GM19023 (cell line): Measurements from ENCODE around the gene ECHDC1.

Experiments
- ATAC-seq: cut with Tn5 transposase; IDR thresholded peaks from one replicate; pipeline ENCODE4 v1.9.1; 2021; ENCODE audit warnings: mild to moderate bottlenecking, moderate library complexity; ENCODE audit not compliant: unreplicated experiment

The ECHDC1 gene

DNA sequence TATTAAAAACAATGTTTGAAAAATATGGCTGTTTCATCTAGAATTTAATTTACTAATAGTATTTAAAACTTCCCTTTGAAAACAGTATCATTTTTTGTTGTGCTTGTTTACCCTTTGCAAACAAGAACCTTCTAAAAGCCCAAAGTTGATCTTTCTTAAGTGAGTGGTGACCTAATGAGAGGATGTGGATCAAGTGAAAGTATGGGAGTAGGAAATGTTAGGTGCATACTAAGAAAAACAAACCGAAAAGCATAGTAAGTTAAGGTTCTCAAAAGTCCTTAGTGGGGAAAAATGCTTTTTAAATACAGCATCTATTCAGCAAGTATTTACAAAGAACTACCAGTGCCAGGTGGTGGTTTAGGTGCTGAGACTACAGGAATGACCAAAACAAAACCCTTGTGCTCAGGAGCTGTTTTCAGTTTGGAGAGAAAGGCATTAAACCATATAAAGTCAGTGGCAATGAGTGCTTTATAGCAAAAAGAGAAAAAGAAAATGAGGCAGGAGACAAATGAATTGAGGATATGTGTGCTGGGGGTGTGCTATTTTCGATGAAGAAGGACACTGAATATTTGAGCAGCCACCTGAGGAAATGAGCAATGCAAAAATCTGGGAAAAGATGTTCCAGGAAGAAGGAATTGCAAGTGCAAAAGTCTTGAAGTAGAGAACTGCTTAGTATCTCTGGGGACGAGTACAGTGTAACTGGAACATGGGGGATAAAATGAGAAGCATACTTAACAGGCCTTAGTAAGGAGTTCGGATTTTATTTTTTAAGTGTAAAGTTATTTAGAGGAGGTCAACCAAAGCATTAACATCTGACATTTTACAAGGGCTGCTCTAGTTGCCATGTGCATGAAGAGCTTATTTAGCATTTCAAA lies 52.8 kb downstream of the ECHDC1 start:
- ATAC-seq = peak; percentile 7

DNA sequence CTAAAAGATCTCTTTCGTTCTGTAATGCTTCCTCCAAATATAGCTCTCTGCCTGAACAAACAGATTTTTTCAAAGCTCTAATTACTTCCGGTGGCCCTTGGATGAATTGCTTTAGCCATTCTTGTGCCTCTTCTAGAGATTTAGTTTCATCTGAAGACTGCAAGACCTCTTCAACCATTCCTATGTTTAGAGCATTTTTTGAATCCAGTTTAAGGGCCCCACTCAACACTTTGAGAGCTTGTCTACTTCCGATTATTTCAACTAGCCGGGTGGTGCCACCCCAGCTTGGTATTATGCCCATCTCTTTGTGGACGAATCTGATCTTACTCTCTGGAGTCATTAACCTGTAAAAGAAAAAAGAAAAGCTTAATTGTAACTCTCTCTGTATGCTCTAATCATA lies 53.5 kb downstream of the ECHDC1 start:
- no peak for ATAC-seq

DNA sequence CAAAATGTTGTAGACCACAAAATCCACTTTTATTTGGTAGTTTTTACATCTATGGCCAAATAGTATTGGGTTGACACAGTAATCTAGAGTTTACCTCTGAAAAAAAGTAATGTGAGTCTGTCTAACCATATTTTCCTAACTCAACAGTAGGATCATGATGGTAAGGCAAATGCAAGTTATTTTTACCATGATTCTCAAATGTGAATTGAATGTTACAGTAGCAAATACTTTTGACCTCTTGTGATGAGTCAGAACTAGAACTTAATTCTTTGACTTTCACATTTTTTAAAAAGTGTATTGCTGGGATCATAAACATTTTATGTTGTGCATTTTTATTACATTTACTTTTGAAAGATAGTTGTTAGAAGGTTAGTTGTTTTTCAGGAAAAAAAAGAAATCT lies 54.7 kb downstream of the ECHDC1 start:
- no peak for ATAC-seq

DNA sequence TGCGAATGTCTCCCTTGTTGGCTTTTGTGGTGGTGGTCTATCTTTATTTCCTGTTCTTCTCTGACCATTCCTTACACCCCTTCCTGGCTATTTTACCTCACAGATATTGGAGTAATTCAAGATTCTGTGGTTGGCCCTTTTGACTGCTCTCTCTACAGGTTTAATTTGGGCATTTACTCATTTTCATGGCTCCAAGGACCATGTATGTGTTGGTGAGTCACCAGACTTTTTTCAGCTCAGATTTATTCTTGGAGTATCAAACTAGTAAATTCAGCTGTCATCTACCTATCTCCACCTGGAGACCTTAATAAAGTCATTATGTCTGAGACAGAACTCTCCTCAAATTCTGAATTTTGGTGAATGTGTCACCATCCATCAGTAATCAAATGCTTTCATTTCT lies 61.2 kb downstream of the ECHDC1 start:
- no peak for ATAC-seq

DNA sequence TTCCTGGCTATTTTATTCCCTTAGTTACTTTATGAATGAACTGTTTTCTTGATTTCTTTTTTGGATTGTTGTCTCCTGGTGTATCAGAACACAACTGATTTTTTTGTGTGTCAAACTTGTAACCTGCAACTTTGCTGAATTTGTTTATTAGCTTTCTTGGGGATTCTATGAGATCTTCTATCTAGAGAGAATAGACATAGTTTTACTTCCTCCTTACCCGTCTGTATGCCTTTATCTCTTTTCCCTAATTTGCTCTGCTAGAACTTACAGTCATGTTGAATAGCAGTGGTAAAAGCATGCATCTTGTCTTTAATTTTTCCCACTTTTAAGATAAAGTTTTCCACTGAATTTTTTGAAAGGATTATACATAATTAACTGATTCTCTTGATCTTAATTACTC lies 63.6 kb downstream of the ECHDC1 start:
- no peak for ATAC-seq

DNA sequence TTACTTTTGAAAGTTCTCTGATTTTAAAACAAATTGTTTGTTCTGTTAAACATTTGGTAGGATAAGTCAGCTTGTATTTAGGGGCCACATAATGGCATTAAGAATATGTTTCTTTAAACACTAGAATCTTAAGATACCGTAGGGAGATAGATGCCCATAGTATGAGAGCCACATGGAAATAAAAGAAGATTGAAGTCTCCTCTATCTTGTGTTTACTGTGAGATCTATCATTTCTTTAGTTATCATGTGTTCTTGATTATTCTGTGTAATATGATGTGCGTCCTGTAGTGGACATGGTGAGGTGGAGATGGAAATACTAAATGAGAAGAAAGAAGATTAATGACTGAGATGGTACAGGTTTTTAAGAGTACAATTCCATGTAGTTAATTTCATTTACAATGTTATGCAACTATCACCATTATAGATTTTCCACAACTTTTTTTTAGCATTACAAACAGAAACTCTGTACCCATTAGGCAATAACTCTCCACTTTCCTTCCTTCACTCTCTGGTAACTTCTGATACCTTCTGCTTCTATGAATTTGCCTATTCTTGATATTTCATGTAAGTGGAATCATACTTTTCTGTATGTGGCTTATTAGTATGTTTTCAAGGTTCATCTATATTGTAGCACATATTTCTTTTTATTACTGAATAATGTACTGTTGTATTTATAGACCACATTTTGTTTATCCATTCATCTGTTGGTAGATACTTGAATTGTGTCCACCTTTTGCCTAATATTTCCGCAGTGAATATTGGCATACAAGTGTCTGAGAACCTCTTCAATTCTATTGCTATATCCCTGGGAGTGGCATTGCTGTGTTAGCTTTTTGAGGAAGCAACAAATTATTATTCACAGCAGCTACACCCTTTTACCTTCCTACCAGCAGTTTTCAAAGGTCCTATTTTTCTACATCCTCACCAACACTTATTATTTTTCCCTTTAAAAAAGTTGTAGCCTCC lies 65.2 kb downstream of the ECHDC1 start:
- no peak for ATAC-seq

DNA sequence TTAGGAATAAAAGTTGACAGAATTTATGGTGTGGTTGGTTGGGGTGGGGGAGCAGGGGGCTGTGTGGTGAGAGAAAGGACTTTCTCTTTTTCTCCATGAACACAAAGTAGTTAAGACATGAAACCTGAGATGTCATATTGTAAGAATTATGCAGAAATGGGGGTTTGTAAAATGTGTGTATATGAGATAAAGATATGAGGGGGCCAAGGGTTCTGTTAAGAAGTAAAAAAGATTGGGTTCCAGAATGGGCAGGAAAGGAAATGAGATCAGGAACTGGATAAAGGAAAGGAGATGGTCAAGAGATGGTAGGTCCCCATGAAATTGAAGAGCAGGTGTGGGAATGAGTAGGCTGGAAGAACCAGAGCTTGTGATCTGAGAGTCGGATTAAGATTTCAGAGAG lies 67.1 kb downstream of the ECHDC1 start:
- no peak for ATAC-seq

DNA sequence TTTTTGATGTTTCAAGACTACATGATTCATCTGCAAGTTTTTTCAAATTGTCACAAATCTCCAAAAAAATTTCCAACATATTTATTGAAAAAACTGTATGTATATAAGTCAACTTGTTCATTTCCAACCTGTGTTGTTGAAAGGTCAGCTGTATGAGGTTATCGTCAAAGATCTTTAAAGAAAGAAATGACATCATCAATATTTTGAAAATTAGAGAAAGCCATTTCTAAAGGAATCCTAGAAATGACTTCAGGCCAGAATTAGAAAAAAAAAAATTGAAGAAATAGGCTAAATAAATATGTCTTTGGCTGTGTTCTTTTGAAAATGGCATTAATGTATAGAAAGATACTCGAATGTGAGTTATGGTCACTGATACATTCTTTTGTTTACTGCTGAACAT lies 69.9 kb downstream of the ECHDC1 start:
- no peak for ATAC-seq

DNA sequence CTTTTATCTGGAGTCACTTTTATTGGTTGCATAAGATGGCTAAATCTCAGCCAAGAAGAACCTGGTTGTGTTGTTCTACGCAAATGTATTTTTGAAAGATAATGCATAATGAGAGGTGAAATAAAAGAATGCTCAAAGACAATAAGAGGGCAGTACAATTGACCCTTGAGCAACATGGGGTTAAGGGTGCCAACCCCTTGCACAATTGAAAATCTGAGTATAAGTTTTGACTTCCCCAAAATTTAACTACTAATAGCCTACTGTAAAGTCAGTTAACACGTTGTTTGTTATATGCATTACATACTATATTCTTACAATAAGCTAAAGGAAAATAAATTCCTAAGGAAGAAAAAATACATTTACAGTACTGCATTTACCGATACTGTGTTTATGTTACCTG lies 70.8 kb downstream of the ECHDC1 start:
- no peak for ATAC-seq

DNA sequence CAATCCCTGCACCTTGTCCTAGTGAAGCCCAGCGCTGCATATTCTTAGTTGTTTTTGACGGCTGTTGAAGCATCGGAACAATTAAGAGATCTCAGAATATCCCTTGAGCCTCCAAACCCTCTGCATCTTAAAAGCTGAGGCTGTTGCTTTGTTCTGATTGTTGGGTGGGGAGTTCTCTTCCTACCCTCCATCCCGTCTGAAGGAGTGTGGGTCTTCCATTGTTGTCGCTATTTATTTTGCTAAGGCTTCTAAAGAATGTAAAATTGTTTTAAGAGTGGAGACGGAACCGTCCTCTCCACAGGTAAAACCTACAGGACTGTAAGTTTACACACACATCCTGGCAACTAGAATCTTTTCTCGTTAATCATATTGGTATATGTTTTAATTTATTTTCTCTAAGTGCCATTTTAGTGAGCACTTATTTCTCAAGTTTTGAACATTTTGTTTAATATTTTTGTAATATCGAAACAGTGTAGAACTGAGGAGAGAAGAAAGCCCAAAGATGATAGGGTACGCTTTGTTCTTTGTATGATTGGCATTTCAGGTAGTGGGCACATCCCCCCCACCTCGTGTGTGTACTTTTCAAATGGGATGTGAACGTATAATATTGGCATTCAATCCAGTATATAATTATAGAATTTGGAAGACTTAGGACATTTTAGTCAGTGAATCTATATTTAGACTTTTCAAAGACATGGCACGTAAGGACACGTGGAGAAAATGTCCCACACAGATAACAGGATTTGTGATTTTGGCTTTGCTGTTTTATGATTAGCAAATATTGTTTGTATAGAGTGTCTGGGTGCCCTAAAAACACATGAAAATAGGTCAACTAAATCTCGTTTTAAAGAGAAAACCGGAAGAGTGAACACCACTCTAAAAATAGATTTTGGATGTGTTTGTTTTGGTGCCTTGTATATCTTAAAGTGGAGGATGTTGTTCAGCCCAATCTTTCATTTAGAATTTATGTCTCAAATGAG lies 75.5 kb downstream of the ECHDC1 start:
- peak; percentile 2 for ATAC-seq

DNA sequence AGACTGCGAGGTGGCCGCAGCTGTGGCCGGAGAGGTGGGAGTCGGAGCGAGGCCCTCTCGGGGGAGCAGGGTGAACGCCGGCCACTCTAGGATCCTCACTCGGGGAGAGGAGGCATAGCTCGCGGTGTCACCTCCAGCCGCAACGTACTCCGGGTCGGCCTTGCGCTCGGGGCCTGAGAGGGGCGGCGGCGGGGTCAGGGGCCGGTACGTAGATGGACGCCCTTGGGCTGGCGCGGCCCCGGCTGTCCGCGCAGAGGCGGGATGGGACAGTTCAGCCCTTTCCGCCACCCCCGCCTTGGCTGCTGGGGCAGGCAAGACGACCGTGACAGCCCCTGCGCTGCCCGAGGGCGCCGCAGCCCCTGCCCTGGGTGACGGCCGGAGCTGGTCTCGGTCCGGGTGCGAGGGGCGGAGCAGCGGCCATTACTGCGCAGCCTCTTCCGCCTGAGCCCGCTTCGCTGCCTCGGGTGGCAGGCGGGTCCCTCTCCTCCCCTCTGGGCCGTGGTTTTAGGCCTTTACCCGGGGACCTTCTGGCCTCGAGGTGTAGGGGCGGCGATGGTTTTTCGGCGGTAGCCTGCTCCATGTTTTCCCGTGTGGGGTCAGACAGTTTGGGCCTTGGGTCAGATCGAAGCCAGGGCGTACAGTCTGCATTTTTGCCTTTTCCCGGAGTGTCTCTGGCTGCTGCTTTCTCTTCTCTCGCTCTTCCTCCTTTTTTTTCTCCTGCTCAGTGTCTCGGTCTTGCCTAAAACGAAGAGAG lies 76.3 kb downstream of the ECHDC1 start:
- ATAC-seq = peak; percentile 82

DNA sequence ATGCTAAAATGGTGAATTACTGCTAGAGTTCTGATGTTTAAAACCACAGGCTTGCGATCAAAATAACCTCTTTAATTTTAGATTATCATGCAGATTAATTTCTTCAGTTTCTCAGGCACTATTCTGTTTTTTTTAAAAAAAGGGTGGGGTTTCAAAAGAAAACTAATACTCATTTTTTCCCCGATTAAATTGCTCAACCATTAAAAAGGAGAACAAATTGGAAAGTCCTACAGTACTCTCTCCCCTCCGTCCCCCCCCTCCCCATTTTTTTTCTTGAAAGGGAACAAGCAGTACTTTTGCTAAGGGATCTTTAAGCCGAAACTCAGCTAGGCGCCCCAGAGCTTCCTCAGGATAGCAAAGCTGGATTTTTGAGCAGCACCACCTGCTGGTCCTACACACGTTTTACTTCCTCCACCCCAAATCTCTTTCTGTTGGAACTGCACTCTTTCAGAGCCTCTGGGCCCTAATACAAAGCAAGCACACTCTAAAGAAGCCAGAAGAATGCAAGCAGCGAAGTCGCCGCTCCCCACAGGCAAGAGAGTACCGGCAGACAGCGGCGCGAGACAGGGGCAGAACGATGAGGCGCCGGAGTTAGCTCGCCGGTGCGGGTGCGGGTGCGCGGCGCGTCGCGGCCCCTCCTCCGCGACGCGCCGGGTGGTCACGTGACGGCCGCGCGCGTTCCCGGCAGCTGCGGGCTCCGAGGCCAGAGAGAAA lies 77.1 kb downstream of the ECHDC1 start, which contains the start of gene RNF146:
RNF146 (plus strand) TSS at position 687 of the 714 bp plus-strand sequence. CDS start 13,475 bp downstream, outside the sequence.
- ATAC-seq = peak; percentile 88

DNA sequence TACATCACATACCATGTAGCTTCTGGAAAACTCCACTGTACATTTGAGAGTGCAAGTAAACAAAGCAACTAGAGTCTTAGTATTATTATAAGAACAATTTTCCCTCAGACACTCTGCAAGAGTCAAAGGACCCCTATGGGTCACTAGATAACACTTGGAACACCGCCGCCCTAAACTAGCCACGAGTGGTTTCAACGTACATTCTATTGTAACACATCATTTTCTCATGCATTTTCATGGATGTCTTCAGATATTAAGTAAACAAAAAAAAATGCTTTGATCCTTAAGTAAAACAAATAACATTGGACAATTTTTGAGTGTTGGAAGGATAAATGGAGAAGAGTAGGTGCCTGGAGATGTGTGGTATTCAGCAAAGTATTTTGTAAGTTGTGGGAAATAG lies 79.9 kb downstream of the ECHDC1 start:
- ATAC-seq = no peak

DNA sequence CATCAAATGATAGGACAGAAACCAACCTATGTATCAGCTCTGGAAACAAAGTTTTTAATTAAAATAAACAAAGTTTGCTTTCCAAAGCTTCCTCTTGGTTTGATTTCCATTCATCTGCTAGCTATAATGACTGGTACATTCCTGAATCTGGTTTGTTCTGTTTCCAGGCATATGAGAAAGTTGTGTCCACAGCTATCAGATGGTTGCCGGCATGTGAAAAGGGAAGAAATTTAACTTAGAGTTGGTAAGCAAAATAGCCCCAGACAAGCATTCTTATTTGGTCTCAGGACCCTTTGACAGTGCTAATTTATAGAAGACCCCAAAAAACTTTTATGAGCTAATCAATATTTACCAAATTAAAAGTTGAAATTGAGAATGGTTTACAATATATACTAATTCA lies 80.5 kb downstream of the ECHDC1 start:
- ATAC-seq = no peak

DNA sequence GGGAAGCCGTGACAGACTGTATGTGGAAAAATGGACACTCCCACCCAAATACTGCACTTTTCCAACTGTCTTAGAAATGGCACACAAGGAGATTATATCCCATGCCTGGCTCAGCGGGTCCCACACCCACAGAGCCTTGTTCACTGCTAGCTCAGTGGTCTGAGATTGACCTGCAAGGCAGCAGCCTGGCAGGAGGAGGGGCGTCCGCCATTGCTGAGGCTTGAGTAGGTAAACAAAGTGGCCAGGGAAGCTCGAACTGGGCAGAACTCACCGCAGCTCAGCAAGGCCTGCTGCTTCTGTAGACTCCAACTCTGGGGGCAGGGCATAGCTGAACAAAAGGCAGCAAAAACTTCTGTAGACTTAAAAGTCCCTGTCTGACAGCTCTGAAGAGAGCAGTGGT lies 88.1 kb downstream of the ECHDC1 start:
- no peak for ATAC-seq

DNA sequence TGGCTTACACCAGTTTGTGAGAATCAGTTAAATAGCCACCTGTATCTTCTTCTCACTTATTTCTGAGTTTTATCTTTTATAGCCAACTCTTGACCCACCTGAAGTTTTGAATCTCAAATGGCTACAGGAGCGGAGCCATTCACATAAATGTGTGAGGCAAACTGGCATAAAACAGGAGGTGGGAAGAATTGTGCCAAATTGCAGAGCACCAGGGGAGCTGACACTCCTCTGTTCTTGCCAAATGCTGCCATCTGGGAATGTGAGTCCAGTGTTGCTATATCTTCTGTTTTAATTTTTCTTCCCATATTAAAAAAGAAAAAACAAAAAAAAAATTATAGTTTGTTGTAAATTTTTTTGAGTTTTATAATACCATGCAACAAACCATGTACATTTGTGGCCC lies 93.8 kb downstream of the ECHDC1 start:
- no peak for ATAC-seq

DNA sequence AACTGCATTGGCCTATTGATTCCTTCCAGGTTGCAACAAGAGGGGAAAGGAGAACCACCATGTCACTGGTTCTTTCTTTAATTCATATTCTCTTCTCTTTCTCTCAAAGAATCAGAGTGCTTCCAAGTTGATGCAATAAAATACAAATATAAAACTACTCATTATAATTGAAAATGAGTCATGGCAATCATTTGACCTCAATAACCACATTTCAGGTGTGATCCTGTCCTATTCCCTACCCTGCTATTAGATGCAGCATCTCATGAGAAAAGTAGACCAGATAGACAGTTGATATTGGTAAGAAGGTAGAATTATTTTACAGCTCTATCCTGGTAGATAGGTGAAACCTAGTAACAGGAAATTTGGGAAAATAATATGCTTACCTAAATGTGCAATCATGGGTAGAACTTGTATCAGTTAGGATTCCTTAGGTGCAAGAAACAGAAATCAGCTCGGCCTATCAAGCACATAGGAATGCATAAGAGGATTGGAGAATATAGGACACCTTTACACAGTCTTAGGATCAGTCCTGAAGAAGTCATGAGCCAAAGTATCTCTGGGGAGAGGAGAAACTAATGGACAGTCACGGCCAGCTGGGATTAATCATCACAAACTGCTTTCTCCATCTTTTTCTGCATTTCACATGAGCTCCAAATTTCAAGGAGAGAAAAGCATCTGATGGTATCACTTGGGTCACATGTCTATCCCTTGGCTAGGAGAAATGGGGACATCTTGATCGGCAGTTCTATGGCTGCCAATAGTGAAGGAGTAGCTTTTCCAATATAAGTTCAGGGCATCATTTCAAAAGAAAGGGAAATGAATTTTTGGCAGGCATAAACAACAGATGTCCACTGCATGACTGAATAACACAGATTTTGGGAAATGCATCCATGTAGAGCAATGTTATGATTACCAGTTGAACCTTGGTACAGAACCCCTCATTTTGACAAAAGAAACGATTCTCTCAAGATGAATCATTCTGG lies 96.0 kb downstream of the ECHDC1 start:
- ATAC-seq = no peak

DNA sequence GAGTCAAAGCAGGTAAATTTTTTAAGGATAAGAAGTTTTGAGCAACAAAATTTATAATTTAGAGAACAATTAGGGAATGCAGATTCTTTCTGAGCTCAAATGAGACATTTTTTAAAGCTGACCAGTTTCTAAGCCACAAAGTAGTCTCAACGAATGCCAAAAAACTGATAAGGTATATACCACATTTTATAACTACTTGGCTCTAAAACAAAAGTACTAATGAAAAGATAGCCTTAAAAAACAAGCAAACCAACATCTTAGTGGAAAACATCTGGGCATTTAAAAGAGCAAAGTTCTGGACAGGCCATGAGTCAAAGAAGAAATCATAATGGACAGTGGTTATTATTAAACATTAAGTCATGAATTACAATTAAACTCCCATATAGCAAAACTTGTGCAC lies 99.9 kb downstream of the ECHDC1 start:
- no peak for ATAC-seq
